Posterior cingulate gyrus (tissue), 11 donors: ENCODE results near the gene CSF3R.
"Not testable (repeated sequence)": the region's sequence is repeated elsewhere in the genome, so short reads cannot be mapped to it uniquely, and the experiment has no call there.

Experiments
- DNase-seq, 10 donors: peaks; one replicate each; pipeline versions ENCODE4 v3.0.0 to v3.0.0-alpha.2; 2020 to 2021; ENCODE audit warnings: mixed read lengths in 3 of 10
- intact Hi-C: fragments of 100-400 bp; cut with DNase I; formaldehyde crosslinking; loops from one replicate; pipeline ENCODE4 v1.15.1; 2023

The CSF3R gene

DNA sequence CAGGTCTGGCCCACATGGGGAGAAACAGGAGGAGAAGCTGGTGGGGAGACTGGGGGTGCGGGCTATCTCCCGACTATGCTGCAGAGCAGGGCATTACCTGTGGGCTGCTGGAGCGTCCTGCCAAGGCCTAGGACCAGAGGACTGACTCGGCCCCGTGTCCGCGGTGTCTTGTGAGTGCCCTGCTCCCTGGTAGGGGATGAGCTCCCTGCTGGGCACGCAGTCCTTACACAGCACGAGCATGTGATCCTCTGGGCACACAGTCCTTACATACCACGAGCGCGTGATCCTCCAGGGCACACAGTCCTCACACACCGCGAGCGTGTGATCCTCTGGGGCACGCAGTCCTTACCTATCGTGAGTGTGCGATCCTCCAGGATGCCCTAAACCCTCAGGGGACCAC lies 31.8 kb upstream of the CSF3R start:
- DNase-seq, result no peak
- intact Hi-C loops, result loop anchor here (10.0 kb wide), 1 partner anchor 1160 kb away; no protein-coding TSS in a partner anchor

GRCh38 chr1:36513676-36514473 lies 31.2 kb upstream of the CSF3R start:
- intact Hi-C loops, result loop anchor here (10.0 kb wide), 1 partner anchor 1161 kb away; no protein-coding TSS in a partner anchor
- no peak for DNase-seq

DNA sequence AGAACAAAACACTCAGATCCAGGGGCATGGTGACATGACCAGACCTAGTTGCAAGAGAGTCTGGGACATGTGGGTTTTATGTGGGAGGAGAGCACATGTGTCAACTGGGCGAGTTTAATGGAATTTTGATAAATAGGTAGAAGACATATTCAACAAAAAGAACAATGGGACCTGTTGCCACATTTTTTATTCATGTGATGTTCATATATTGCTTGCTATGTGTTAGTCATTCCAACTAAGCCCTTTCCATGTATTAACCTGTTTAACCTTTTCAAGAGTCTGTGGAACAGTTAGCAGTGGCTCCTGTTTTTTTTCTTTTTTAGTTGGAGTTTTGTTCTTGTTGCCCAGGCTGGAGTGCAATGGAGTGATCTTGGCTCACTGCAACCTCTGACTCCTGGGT lies 30.1 kb upstream of the CSF3R start:
- intact Hi-C loops, result loop anchor here (10.0 kb wide), 1 partner anchor 1162 kb away; no protein-coding TSS in a partner anchor
- DNase-seq, result no peak

DNA sequence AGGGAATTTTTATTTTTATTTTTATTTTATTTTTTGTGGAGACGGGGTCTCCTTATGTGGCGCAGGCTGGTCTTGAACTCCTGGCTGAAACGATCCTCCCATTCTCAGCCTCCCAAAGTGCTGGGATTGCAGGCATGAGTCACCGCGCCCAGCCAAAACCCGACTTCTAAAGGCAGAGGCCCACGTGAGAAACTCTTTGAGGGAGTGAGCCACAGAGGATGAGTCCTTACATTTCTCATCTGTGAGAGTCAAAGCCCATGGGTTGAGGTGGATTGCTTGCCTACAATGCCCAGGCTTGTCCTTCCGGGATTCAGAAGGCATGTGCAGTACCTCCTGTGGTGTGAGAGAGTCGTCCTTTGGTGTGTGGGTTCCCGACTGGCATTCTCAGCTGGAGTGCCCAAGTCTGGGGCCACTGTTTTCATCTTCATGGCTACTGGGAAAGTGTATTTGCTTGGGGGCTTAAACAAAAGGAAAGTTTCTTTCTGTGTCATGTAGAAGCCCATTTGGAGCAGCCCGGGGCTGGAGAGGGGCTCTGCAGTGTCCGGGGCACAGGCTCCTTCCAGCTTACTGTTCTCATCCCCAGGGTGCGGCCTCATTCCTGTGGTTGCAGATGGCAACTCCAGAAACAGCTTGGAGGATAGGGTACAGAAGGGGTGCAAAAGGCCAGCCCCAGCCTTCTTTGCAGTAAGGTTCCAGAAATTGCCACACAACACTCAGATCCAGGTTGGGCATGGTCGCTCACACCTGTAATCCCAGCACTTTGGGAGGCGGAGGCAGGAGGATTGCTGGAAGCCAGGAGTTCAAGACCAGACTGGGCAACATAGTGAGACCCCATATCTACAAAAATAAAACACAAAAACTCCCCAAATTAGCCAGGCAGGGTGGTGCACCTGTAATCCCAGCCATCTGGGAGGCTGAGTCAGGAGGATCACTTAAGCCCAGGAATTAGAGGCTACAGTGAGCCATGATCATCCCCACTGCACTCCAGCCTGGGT lies 29.4 kb upstream of the CSF3R start:
- intact Hi-C loops, result loop anchor here (10.0 kb wide), 1 partner anchor 1163 kb away; no protein-coding TSS in a partner anchor
- no peak for DNase-seq

DNA sequence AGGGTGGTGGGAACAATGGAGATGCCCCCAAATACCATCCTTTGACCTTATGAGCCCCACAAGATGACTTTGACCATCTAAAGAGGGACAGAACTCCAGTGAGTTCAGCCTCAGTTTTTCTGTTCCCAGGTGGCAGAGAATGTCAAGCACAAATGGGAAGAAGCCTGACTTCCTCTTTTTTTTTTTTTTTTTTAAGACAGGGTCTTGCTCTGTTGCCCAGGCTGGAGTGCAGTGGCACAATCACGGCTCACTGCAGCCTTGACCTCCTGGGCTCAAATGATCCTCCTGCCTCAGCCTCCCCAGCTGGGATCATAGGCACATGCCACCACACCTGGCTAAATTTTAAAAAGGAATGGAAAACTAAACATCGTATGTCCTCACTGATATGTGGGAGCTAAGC lies 28.5 kb upstream of the CSF3R start:
- intact Hi-C loops, result loop anchor here (10.0 kb wide), 1 partner anchor 1164 kb away; no protein-coding TSS in a partner anchor
- not testable (repeated sequence) for DNase-seq

DNA sequence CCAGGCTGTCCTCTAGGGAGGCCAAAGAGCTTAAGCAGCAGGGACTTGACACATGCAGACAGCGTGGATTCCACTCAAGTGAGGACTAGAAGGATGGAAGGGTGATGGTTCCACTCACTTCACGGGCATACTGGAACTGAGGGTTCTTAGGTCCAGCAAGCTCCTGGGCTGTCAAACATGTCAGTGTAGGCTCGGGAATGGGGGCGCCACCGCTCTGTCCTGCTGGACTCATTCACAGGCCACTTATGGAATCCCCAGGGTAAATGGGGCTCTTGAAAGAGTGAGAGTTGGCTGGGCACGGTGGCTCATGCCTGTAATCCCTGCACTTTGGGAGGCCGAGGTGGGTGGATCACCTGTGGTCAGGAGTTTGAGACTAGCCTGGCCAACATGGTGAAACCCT lies 27.7 kb upstream of the CSF3R start:
- DNase-seq, result peak in 1 of 10 donors; percentile 55
- intact Hi-C loops, result loop anchor here (10.0 kb wide), 1 partner anchor 1164 kb away; no protein-coding TSS in a partner anchor

- no peak for DNase-seq
- intact Hi-C loops, result no loop called here
These were observed 25.5 kb upstream of the CSF3R start for GRCh38 chr1:36508257-36508656.

DNA sequence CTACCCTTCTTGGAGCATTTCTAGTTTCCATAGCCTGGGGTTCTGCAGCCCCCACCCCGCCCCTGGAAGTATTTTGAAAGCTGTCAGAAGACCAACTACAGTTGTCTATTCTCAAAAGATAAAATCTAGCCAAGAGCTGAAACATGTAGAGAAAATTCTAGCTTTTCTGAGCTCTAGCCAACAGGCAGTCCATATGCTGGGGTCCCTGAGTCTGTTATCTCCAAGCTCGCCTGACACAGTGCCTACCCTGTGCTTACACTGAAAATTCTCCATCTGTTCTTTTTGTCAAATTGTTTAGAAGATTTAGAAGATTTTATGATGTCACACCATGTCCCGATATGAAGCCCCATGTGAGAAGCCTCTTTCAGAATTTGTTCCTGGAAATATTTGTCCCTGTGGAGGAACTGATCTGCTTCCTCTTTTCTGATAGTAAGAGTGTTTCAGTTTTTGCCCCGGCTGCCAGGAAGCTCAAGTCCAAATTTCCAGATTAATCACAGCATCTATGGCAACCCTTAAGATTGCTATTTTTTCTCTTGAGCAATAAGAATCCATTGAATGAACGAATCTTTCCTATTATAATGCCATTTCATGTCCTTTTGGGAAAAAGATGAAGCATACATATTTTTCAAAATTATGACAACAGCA lies 23.7 kb upstream of the CSF3R start:
- DNase-seq, result no peak
- intact Hi-C loops, result no loop called here

DNA sequence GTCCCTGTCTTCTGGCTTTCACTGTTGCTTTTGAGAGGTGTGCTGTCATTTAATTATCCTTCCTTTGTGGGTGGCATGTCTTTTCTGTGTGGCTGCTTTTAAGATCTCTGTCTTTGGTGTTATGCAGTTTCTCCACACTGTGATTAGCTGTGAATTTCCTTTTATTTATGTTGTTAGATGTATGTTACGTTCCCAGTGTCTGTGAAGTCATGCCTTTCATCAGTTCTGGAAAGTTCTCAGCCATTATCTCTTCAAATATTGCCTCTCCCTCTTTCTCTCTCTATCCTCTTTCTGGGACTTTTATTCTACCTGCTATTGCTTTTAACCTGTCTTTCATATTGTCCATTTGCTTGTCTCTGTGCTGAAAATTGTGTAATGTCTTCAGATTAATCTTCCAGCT lies 21.0 kb upstream of the CSF3R start:
- no peak for DNase-seq
- intact Hi-C loops, result no loop called here

DNA sequence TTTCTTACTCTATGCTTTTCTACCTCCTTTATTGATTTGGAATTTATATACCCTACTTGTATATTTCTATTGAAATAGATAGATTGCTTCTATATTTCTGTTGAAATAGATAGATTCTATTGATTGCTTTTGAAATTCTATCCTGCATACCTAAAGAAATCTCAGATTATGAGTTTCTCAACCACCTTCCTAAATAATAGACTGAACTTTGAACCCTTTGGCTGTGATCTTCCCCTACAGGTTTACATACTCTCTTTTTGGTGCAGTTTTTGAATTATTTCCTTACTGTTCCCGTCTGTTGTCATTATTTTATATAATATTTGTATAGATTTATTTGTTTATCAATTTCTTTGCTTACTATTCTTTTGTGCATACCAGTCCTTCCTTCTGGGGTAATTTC lies 20.4 kb upstream of the CSF3R start:
- intact Hi-C loops, result no loop called here
- DNase-seq, result no peak

DNA sequence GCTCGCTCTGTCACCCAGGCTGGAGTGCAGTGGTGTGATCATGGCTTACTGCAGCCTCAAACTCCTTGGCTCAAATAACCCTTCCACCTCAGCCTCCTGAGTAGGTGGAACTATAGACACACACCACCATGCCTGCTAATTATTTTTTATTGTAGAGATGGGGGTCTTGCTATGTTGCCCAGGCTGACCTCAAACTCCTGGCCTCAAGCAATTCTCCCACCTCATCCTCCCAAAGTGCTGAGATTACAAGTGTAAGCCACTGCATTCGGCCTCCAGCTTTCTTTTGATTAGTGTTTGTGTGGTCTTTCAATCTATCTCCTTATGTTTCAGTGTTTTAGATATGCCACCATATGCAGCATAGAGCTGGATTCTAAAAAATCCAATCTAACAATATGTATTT lies 19.9 kb upstream of the CSF3R start:
- DNase-seq, result no peak
- intact Hi-C loops, result no loop called here

- DNase-seq, intact Hi-C loops: not testable (repeated sequence)
These were observed 19.2 kb upstream of the CSF3R start for GRCh38 chr1:36501911-36502310.

DNA sequence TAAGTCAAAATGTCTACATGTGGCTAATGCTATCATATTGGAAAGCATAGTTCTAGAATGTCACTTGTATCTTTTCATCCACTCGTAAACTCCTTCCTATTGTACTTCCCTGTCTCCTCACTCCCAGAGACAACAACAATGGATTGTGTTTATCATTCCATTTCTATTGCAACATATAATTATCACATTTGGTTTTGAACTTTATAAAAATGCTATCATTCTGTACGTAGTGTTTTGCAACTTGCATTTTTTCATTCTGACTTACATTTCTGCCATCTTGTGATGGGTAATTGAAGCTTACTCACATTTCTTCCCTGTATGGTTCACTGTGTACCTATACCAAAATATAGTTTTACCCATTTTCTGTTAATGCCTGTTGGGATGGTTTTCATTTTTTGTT lies 14.5 kb upstream of the CSF3R start:
- intact Hi-C loops, result no loop called here
- DNase-seq, result no peak

DNA sequence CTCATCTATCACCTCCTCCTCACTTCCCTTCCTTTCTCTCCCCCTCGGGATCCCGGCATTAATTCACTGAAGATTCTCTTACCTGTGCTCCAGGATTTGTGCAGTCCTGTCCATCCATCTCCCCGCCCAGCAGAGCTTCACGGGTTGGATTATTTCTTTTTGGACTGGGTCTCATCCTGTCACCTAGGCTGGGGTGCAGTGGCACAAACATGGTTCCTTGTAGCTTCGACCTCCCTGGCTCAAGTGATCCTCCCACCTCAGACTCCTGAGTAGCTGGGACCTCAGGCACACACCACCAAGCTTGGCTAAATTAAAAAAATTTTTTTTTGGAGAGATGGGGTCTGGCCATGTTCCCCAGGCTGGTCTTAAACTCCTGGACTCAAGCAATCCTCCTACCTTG lies 12.3 kb upstream of the CSF3R start:
- intact Hi-C loops, result no loop called here
- no peak for DNase-seq

DNA sequence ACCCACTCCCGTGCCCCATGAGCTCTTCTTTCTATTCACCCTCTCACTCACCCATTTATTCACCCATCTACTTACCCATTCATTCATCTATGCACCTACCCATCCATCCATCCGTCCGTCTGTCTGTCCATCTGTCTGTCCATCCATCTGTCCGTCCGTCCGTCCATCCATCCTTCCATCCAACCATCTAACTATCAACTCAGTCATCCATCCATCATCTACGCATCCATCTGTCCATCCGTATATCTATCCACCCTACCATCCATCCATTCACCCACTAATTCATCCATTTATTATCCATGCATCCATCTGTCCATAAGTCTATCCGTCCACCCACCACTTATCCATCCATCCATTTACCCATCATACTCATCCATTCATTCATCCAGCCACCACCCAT lies 10.8 kb upstream of the CSF3R start:
- no peak for DNase-seq
- intact Hi-C loops, result no loop called here

- DNase-seq, result peak in 1 of 10 donors; percentile 79
- intact Hi-C loops, result no loop called here
These were observed 9.8 kb upstream of the CSF3R start for GRCh38 chr1:36492491-36492890.

- DNase-seq, intact Hi-C loops: not testable (repeated sequence)
These were observed 6.7 kb upstream of the CSF3R start for GRCh38 chr1:36489258-36490051.

- intact Hi-C loops, result no loop called here
- no peak for DNase-seq
These were observed 5.2 kb upstream of the CSF3R start for GRCh38 chr1:36487906-36488305.

- intact Hi-C loops, DNase-seq: not testable (repeated sequence)
These were observed 4.6 kb upstream of the CSF3R start for GRCh38 chr1:36487336-36487725.
